H4 (cell line): Measurements from ENCODE around the gene NOC2L. TPM values are rescaled to one million over a fixed set of nuclear protein-coding genes. Genes with fewer than 3 reads are reported as not detected.
"Not testable (repeated sequence)": the region's sequence is repeated elsewhere in the genome, so short reads cannot be mapped to it uniquely, and the experiment has no call there.

ENCODE experiments used
- DNase-seq: peaks from one replicate; pipeline ENCODE4 v3.0.0-alpha.2; 2015; ENCODE audit warnings: low spot score
- total RNA-seq: library from RNA; depleted of rRNA; stranded (reverse); fragments of >200 nt; shearing (Covaris generic); gene quantifications from 2 replicates; pipeline ENCODE4 v1.2.3, GENCODE V29; 2014; rRNA removed

NOC2L gene
- total RNA-seq, 1 experiment from 2014 or later, result 78.4 TPM

GRCh38 chr1:904310-904950 lies 54.6 kb downstream of the NOC2L start:
- DNase-seq, result peak; percentile 81

GRCh38 chr1:903721-904271 lies 55.3 kb downstream of the NOC2L start:
- DNase-seq, result no peak

- no peak for DNase-seq
These were observed 55.8 kb downstream of the NOC2L start for GRCh38 chr1:903305-903704.

GRCh38 chr1:902802-903201 lies 56.3 kb downstream of the NOC2L start:
- no peak for DNase-seq

GRCh38 chr1:901108-901859 lies 57.8 kb downstream of the NOC2L start:
- no peak for DNase-seq

- DNase-seq, result no peak
These were observed 59.3 kb downstream of the NOC2L start for GRCh38 chr1:899636-900317.

GRCh38 chr1:897951-898350 lies 61.1 kb downstream of the NOC2L start:
- DNase-seq, result not testable (repeated sequence)

- no peak for DNase-seq
These were observed 61.8 kb downstream of the NOC2L start for GRCh38 chr1:897226-897625.

Other genes with a start within 250 kb of the NOC2L start
- gene SAMD11, start 35.3 kb downstream of the NOC2L start, total RNA-seq, result 39.7 and 116 TPM in 2 replicates
- 1.9 and 5.7 TPM in 2 replicates for gene KLHL17, start 1.3 kb upstream of the NOC2L start, total RNA-seq
- gene PLEKHN1, start 7.2 kb upstream of the NOC2L start, total RNA-seq, result 0.08 and 1.2 TPM in 2 replicates
- 0.19 TPM in 1 of 2 replicates, not detected in the other for gene PERM1, start 22.8 kb upstream of the NOC2L start, total RNA-seq
- 3.6 and 17.7 TPM in 2 replicates for gene HES4, start 40.8 kb upstream of the NOC2L start, total RNA-seq
- gene ISG15, start 54.2 kb upstream of the NOC2L start, total RNA-seq, result 353 and 452 TPM in 2 replicates
- gene AGRN, start 60.9 kb upstream of the NOC2L start, total RNA-seq, result 37.0 and 52.1 TPM in 2 replicates
- not detected in 2 replicates for gene RNF223, start 115.0 kb upstream of the NOC2L start, total RNA-seq
- 11.8 and 16.4 TPM in 2 replicates for gene C1orf159, start 156.8 kb upstream of the NOC2L start, total RNA-seq
- not detected in 2 replicates for gene TTLL10, start 214.6 kb upstream of the NOC2L start, total RNA-seq
- gene TNFRSF18, start 247.3 kb upstream of the NOC2L start, total RNA-seq, result not detected in 2 replicates